CD4-positive, alpha-beta T cell treated with Interleukin-4 for 1 hour (primary cell): ENCODE results near the gene LHPP.
A peak's percentile ranks its signal among the peaks of the same experiment; 100 is the strongest.

ENCODE experiments used
- DNase-seq, 2 donors: peaks; one replicate each; pipeline ENCODE4 v3.0.0-alpha.2; 2020 to 2022

Gene LHPP

GRCh38 chr10:124611738-124612137, 150.1 kb downstream of the LHPP start:
- peak; percentile 64 to 65 for DNase-seq

- peak; percentile 43 for DNase-seq
These were observed 151.2 kb downstream of the LHPP start for GRCh38 chr10:124612611-124613498.

- DNase-seq, result no peak
These were observed 152.5 kb downstream of the LHPP start for GRCh38 chr10:124614003-124614659.

- no peak for DNase-seq
These were observed 153.6 kb downstream of the LHPP start for GRCh38 chr10:124615259-124615658.

- DNase-seq, result peak; percentile 29 to 38
These were observed 154.6 kb downstream of the LHPP start for GRCh38 chr10:124616040-124616835.

- no peak for DNase-seq
These were observed 155.2 kb downstream of the LHPP start for GRCh38 chr10:124616836-124617130.

GRCh38 chr10:124618470-124619073, 156.9 kb downstream of the LHPP start:
- DNase-seq, result no peak

GRCh38 chr10:124619195-124619594, 157.6 kb downstream of the LHPP start:
- peak in 1 of 2 donors; percentile 60 for DNase-seq

GRCh38 chr10:124619802-124620490, 158.3 kb downstream of the LHPP start:
- peak in 1 of 2 donors; percentile 29 for DNase-seq

- no peak for DNase-seq
These were observed 160.0 kb downstream of the LHPP start for GRCh38 chr10:124621637-124622036.

- no peak for DNase-seq
These were observed 160.5 kb downstream of the LHPP start for GRCh38 chr10:124622158-124622557.

- DNase-seq, result no peak
These were observed 161.4 kb downstream of the LHPP start for GRCh38 chr10:124622866-124623536.

- DNase-seq, result no peak
These were observed 162.4 kb downstream of the LHPP start for GRCh38 chr10:124624006-124624405.

GRCh38 chr10:124624466-124624865, 162.8 kb downstream of the LHPP start:
- no peak for DNase-seq

GRCh38 chr10:124624895-124625294, 163.3 kb downstream of the LHPP start:
- no peak for DNase-seq

GRCh38 chr10:124625831-124626238, 164.2 kb downstream of the LHPP start:
- DNase-seq, result no peak

- DNase-seq, result peak; percentile 62
These were observed 165.2 kb downstream of the LHPP start for GRCh38 chr10:124626759-124627380.

- DNase-seq, result no peak
These were observed 166.4 kb downstream of the LHPP start for GRCh38 chr10:124627866-124628675.

- DNase-seq, result no peak
These were observed 167.0 kb downstream of the LHPP start for GRCh38 chr10:124628676-124629021.

GRCh38 chr10:124629415-124629814, 167.8 kb downstream of the LHPP start:
- DNase-seq, result no peak

GRCh38 chr10:124629842-124630241, 168.2 kb downstream of the LHPP start:
- DNase-seq, result no peak
